ENCODE results near the gene DDIT4.

The DDIT4 gene

DNA sequence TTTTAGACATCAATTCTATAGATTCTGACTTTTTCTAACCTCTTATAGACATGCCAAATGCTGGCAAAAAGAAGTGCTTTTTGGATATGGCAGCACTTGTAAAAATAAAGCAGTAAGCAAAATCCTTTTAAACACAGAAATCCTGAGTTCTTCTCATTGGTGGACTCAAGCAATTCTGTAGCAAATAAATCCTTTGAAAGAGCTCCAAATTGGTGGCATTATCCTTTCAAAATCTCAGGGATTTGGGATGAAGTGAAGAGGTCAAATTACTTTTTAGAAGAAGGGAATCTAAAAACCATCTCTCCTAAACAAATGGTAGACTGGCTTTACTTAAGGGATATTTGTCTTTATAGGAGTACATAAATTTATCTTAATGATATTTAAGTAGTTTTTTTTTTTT, 40.1 kb upstream of the DDIT4 start:
- peaks cover 12 to 54% (median 25%) of the 10 kb centered on the region in 4 experiments for H3K36me3 ChIP-seq (ENCODE audit: control insufficient read depth in 4 of 4, insufficient read depth in 4 of 4, low read length in 3 of 4)
- no peaks in the 10 kb centered on the region for H3K9me3 ChIP-seq (ENCODE audit: control extremely low read depth in 1 of 5, control insufficient read depth in 4 of 5, insufficient read depth in 2 of 5, low read depth in 1 of 5, low read length in 4 of 5)
- H3K4me3 ChIP-seq (ENCODE audit: control insufficient read depth in 1 of 7, extremely low read depth in 1 of 7, insufficient read depth in 4 of 7, low read depth in 2 of 7, low read length in 6 of 7) = no peak overlapping the region
- H3K4me1 ChIP-seq (ENCODE audit: control extremely low read depth in 1 of 4, control insufficient read depth in 4 of 4, insufficient read depth in 4 of 4, low read length in 3 of 4) = no peaks in the 10 kb centered on the region
- DNase-seq = no peak
- H3K27ac ChIP-seq (ENCODE audit: insufficient read depth in 1 of 2, low read depth in 1 of 2, low read length in 2 of 2, poor library complexity in 1 of 2, severe bottlenecking in 2 of 2) = no peak overlapping the region
- POLR2A ChIA-PET = no interaction called here
- no peaks in the 10 kb centered on the region for H3K27me3 ChIP-seq (replicated peaks in 2 of 5; ENCODE audit: control insufficient read depth in 4 of 5, insufficient read depth in 5 of 5, low read length in 4 of 5)
- CTCF ChIA-PET = interaction anchor here (1.0 to 1.5 kb wide), 2 partner anchors 104 to 106 kb away, joined by 4 to 6 read pairs; no protein-coding TSS in a partner anchor

- 98% methylated on average over 6 of the region's 6 CpGs for WGBS (ENCODE audit: insufficient coverage)
- no peak for DNase-seq
- Histone ChIP-seq H3K9me3 (ENCODE audit: control extremely low read depth in 1 of 5, control insufficient read depth in 4 of 5, insufficient read depth in 2 of 5, low read depth in 1 of 5, low read length in 4 of 5) (no peaks in the 10 kb centered on the region), H3K4me3 (ENCODE audit: control insufficient read depth in 1 of 7, extremely low read depth in 1 of 7, insufficient read depth in 4 of 7, low read depth in 2 of 7, low read length in 6 of 7) (no peak overlapping the region), H3K36me3 (ENCODE audit: control insufficient read depth in 4 of 4, insufficient read depth in 4 of 4, low read length in 3 of 4) (peaks cover 12 to 47% (median 24%) of the 10 kb centered on the region in 4 experiments), H3K27ac (ENCODE audit: insufficient read depth in 1 of 2, low read depth in 1 of 2, low read length in 2 of 2, poor library complexity in 1 of 2, severe bottlenecking in 2 of 2) (no peak overlapping the region), H3K27me3 (replicated peaks in 2 of 5; ENCODE audit: control insufficient read depth in 4 of 5, insufficient read depth in 5 of 5, low read length in 4 of 5) (no peaks in the 10 kb centered on the region), H3K4me1 (ENCODE audit: control extremely low read depth in 1 of 4, control insufficient read depth in 4 of 4, insufficient read depth in 4 of 4, low read length in 3 of 4) (no peaks in the 10 kb centered on the region)
- ChIA-PET CTCF (no interaction called here), POLR2A (no interaction called here)
Measured at GRCh38 chr10:72234560-72235095, 39.1 kb upstream of the DDIT4 start.

- Histone ChIP-seq H3K27me3 (replicated peaks in 2 of 5; ENCODE audit: control insufficient read depth in 4 of 5, insufficient read depth in 5 of 5, low read length in 4 of 5) (no peaks in the 10 kb centered on the region), H3K36me3 (ENCODE audit: control insufficient read depth in 4 of 4, insufficient read depth in 4 of 4, low read length in 3 of 4) (peaks cover 7 to 40% (median 20%) of the 10 kb centered on the region in 4 experiments), H3K4me1 (ENCODE audit: control extremely low read depth in 1 of 4, control insufficient read depth in 4 of 4, insufficient read depth in 4 of 4, low read length in 3 of 4) (no peaks in the 10 kb centered on the region), H3K4me3 (ENCODE audit: control insufficient read depth in 1 of 7, extremely low read depth in 1 of 7, insufficient read depth in 4 of 7, low read depth in 2 of 7, low read length in 6 of 7) (no peak overlapping the region), H3K9me3 (ENCODE audit: control extremely low read depth in 1 of 5, control insufficient read depth in 4 of 5, insufficient read depth in 2 of 5, low read depth in 1 of 5, low read length in 4 of 5) (no peaks in the 10 kb centered on the region), H3K27ac (ENCODE audit: insufficient read depth in 1 of 2, low read depth in 1 of 2, low read length in 2 of 2, poor library complexity in 1 of 2, severe bottlenecking in 2 of 2) (no peak overlapping the region)
- no peak for DNase-seq
- CTCF ChIA-PET = interaction anchor here (0.7 to 3.5 kb wide), 4 partner anchors 9 to 613 kb away, joined by 3 to 15 read pairs (median 5); no protein-coding TSS in a partner anchor
- WGBS (ENCODE audit: insufficient coverage) = 100% methylated on average over 2 of the region's 6 CpGs
- POLR2A ChIA-PET = interaction anchor here (0.7 kb wide), 1 partner anchor 462 kb away, joined by 3 read pairs; no protein-coding TSS in a partner anchor
Measured at GRCh38 chr10:72235544-72236279, 38.0 kb upstream of the DDIT4 start.

GRCh38 chr10:72238392-72239175, 35.1 kb upstream of the DDIT4 start:
- Histone ChIP-seq H3K27me3 (replicated peaks in 2 of 5; ENCODE audit: control insufficient read depth in 4 of 5, insufficient read depth in 5 of 5, low read length in 4 of 5) (no peaks in the 10 kb centered on the region), H3K4me3 (ENCODE audit: control insufficient read depth in 1 of 7, extremely low read depth in 1 of 7, insufficient read depth in 4 of 7, low read depth in 2 of 7, low read length in 6 of 7) (no peak overlapping the region), H3K9me3 (ENCODE audit: control extremely low read depth in 1 of 5, control insufficient read depth in 4 of 5, insufficient read depth in 2 of 5, low read depth in 1 of 5, low read length in 4 of 5) (no peaks in the 10 kb centered on the region), H3K36me3 (ENCODE audit: control insufficient read depth in 4 of 4, insufficient read depth in 4 of 4, low read length in 3 of 4) (peaks cover 0 to 23% (median 8%) of the 10 kb centered on the region in 4 experiments), H3K27ac (ENCODE audit: insufficient read depth in 1 of 2, low read depth in 1 of 2, low read length in 2 of 2, poor library complexity in 1 of 2, severe bottlenecking in 2 of 2) (no peak overlapping the region), H3K4me1 (ENCODE audit: control extremely low read depth in 1 of 4, control insufficient read depth in 4 of 4, insufficient read depth in 4 of 4, low read length in 3 of 4) (peaks cover 0 to 6% (median 3%) of the 10 kb centered on the region in 4 experiments)
- WGBS (ENCODE audit: insufficient coverage) = 95% methylated on average over 11 of the region's 13 CpGs
- ChIA-PET POLR2A (interaction anchor here (0.7 kb wide), 1 partner anchor 384 kb away, joined by 3 read pairs; no protein-coding TSS in a partner anchor), CTCF (interaction anchor here (1.2 to 3.5 kb wide), 5 partner anchors 9 to 99 kb away, joined by 3 to 15 read pairs (median 6); no protein-coding TSS in a partner anchor)
- DNase-seq = no peak

- ChIA-PET CTCF (interaction anchor here (1.2 kb wide), 1 partner anchor 13 kb away, joined by 3 read pairs; no protein-coding TSS in a partner anchor), POLR2A (interaction anchor here (0.7 kb wide), 1 partner anchor 385 kb away, joined by 3 read pairs; no protein-coding TSS in a partner anchor)
- H3K27ac ChIP-seq (ENCODE audit: insufficient read depth in 1 of 2, low read depth in 1 of 2, low read length in 2 of 2, poor library complexity in 1 of 2, severe bottlenecking in 2 of 2) = no peak overlapping the region
Measured at GRCh38 chr10:72239409-72239808, 34.3 kb upstream of the DDIT4 start.

DNA sequence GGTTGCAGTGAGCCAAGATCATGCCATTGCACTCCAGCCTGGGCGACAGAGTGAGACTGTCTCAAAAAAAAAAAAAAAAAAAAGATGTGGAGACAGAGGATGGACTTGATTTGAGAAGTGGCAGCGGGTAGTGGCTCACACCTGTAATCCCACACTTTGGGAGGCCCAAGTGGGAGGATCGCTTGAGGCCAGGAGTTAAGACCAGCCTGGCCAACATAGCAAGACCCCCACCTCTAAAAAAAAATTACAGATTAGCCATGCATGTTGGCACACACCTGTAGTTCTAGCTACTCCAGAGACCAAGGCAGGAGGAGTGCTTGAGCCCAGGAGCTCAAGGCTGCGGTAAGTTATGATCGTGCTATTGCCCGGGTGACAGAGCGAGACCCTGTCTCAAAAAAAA, 33.4 kb upstream of the DDIT4 start:
- CTCF ChIA-PET = interaction anchor here (1.2 kb wide), 1 partner anchor 14 kb away, joined by 3 read pairs; no protein-coding TSS in a partner anchor
- no peak overlapping the region for H3K27ac ChIP-seq (ENCODE audit: insufficient read depth in 1 of 2, low read depth in 1 of 2, low read length in 2 of 2, poor library complexity in 1 of 2, severe bottlenecking in 2 of 2)

More at GRCh38 chr10:72239409-72239808, 34.3 kb upstream of the DDIT4 start:
- H3K9me3 ChIP-seq (ENCODE audit: control extremely low read depth in 1 of 5, control insufficient read depth in 4 of 5, insufficient read depth in 2 of 5, low read depth in 1 of 5, low read length in 4 of 5) = no peaks in the 10 kb centered on the region
- no CpG with 5 or more reads among the region's 1 CpG for WGBS (ENCODE audit: insufficient coverage)
- H3K36me3 ChIP-seq (ENCODE audit: control insufficient read depth in 4 of 4, insufficient read depth in 4 of 4, low read length in 3 of 4) = peaks cover 0 to 15% (median 5%) of the 10 kb centered on the region in 4 experiments
- no peak for DNase-seq
- no peaks in the 10 kb centered on the region for H3K27me3 ChIP-seq (replicated peaks in 2 of 5; ENCODE audit: control insufficient read depth in 4 of 5, insufficient read depth in 5 of 5, low read length in 4 of 5)
- peaks cover 0 to 6% (median 5%) of the 10 kb centered on the region in 4 experiments for H3K4me1 ChIP-seq (ENCODE audit: control extremely low read depth in 1 of 4, control insufficient read depth in 4 of 4, insufficient read depth in 4 of 4, low read length in 3 of 4)
- no peak overlapping the region for H3K4me3 ChIP-seq (ENCODE audit: control insufficient read depth in 1 of 7, extremely low read depth in 1 of 7, insufficient read depth in 4 of 7, low read depth in 2 of 7, low read length in 6 of 7)

More for the DNA sequence above, 33.4 kb upstream of the DDIT4 start:
- Histone ChIP-seq H3K4me3 (ENCODE audit: control insufficient read depth in 1 of 7, extremely low read depth in 1 of 7, insufficient read depth in 4 of 7, low read depth in 2 of 7, low read length in 6 of 7) (no peak overlapping the region), H3K4me1 (ENCODE audit: control extremely low read depth in 1 of 4, control insufficient read depth in 4 of 4, insufficient read depth in 4 of 4, low read length in 3 of 4) (peaks cover 0 to 6% (median 5%) of the 10 kb centered on the region in 4 experiments), H3K27me3 (replicated peaks in 2 of 5; ENCODE audit: control insufficient read depth in 4 of 5, insufficient read depth in 5 of 5, low read length in 4 of 5) (no peaks in the 10 kb centered on the region), H3K36me3 (ENCODE audit: control insufficient read depth in 4 of 4, insufficient read depth in 4 of 4, low read length in 3 of 4) (peaks cover 0 to 9% (median 4%) of the 10 kb centered on the region in 4 experiments), H3K9me3 (ENCODE audit: control extremely low read depth in 1 of 5, control insufficient read depth in 4 of 5, insufficient read depth in 2 of 5, low read depth in 1 of 5, low read length in 4 of 5) (no peaks in the 10 kb centered on the region)
- DNase-seq = no peak
- POLR2A ChIA-PET = no interaction called here
- WGBS (ENCODE audit: insufficient coverage) = 98% methylated on average over 5 of the region's 7 CpGs
